Activated naive CD8-positive, alpha-beta T cell treated with anti-CD3 and anti-CD28 coated beads, Interleukin-2, amount 50 U/mL, for 24 hours (primary cell): Measurements from ENCODE around the gene CXorf38.
"Not testable (repeated sequence)": the region's sequence is repeated elsewhere in the genome, so short reads cannot be mapped to it uniquely, and the experiment has no call there.

Source experiments
- ATAC-seq: fragments of 150-1000 bp; cut with Tn5 transposase; one replicate; pipeline ENCODE4 v1.10.0; 2021
- DNase-seq: peaks from one replicate; pipeline ENCODE4 v3.0.0; 2021
- H3K27ac Mint-ChIP-seq: one replicate; pipeline ENCODE4 v1.8.0; 2021; ENCODE audit warnings: mild to moderate bottlenecking, mixed read lengths
- H3K27me3 Mint-ChIP-seq: one replicate; pipeline ENCODE4 v1.8.0; 2021; ENCODE audit warnings: mixed read lengths
- H3K36me3 Mint-ChIP-seq: one replicate; pipeline ENCODE4 v1.8.0; 2021; ENCODE audit warnings: low read depth, mixed read lengths
- H3K4me1 Mint-ChIP-seq: one replicate; pipeline ENCODE4 v1.8.0; 2021; ENCODE audit warnings: mixed read lengths
- H3K4me3 Mint-ChIP-seq: one replicate; pipeline ENCODE4 v1.8.0; 2021; ENCODE audit warnings: mild to moderate bottlenecking, moderate library complexity, mixed read lengths
- H3K9me3 Mint-ChIP-seq: one replicate; pipeline ENCODE4 v1.8.0; 2021; ENCODE audit warnings: mixed read lengths

Gene CXorf38

GRCh38 chrX:40607381-40607780 lies 40.0 kb downstream of the CXorf38 start:
- H3K27me3 Mint-ChIP-seq, result no peaks in the 10 kb centered on the region
- H3K4me3 Mint-ChIP-seq, result no peak overlapping the region
- no peak for DNase-seq
- H3K36me3 Mint-ChIP-seq, result peaks cover 8% of the 10 kb centered on the region
- no peaks in the 10 kb centered on the region for H3K4me1 Mint-ChIP-seq
- no peaks in the 10 kb centered on the region for H3K9me3 Mint-ChIP-seq
- no peak for ATAC-seq
- H3K27ac Mint-ChIP-seq, result no peak overlapping the region

GRCh38 chrX:40603446-40603845 lies 43.9 kb downstream of the CXorf38 start:
- Mint-ChIP-seq H3K27me3 (no peaks in the 10 kb centered on the region), H3K36me3 (peaks cover 28% of the 10 kb centered on the region), H3K9me3 (no peaks in the 10 kb centered on the region), H3K4me1 (no peaks in the 10 kb centered on the region), H3K27ac (no peak overlapping the region), H3K4me3 (no peak overlapping the region)
- ATAC-seq (no peak), DNase-seq (no peak)

DNA sequence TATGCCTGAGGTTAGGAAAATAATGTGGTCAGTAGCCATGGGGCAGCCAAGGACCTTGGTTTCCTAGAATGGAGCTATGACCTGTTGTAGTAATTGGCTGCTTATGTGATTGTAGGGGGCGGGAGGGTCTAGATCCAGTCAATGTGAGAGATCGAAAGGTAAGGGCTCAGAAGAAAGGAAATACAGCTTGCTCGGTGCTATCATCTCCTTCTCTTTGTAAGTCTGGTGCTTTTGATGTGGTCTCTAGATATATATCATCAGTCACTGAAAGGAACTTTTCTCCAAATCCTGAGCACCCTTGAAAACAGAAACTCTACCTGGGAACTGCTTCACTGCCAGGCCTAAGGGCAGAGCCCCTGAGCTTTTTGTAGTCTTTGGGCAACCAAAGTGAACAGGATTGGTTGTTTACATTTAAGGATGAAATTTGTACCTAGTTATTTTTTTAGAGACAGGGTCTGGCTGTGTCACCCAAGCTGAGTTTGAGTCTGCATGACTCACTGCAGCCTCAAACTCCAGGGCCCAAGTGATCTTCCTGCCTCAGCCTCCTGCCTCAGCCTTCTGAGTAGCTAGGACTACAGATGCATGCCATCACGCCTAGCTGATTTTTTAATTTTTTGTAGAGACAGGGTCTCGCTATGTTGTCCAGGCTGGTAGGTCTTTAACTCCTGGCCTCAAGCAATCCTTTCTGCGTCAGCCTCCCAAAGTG lies 57.6 kb downstream of the CXorf38 start:
- ATAC-seq, result peak; percentile 97
- Mint-ChIP-seq H3K4me1 (peaks cover 46% of the 10 kb centered on the region), H3K27ac (peak overlapping the region; percentile 68), H3K36me3 (peaks cover 21% of the 10 kb centered on the region)
- not testable (repeated sequence) for H3K4me3 Mint-ChIP-seq, H3K27me3 Mint-ChIP-seq, H3K9me3 Mint-ChIP-seq, DNase-seq

DNA sequence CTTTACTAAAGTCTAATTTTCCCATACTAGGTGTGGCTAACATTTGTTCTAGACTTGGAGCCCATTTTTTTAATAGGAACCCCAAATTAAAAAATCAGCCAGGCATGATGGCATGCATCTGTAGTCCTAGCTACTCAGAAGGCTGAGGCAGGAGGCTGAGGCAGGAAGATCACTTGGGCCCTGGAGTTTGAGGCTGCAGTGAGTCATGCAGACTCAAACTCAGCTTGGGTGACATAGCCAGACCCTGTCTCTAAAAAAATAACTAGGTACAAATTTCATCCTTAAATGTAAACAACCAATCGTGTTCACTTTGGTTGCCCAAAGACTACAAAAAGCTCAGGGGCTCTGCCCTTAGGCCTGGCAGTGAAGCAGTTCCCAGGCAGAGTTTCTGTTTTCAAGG lies 59.7 kb downstream of the CXorf38 start:
- not testable (repeated sequence) for H3K9me3 Mint-ChIP-seq, H3K27ac Mint-ChIP-seq, DNase-seq, H3K27me3 Mint-ChIP-seq, H3K4me3 Mint-ChIP-seq
- Mint-ChIP-seq H3K36me3 (peaks cover 14% of the 10 kb centered on the region), H3K4me1 (peaks cover 50% of the 10 kb centered on the region)
- ATAC-seq, result peak; percentile 21

DNA sequence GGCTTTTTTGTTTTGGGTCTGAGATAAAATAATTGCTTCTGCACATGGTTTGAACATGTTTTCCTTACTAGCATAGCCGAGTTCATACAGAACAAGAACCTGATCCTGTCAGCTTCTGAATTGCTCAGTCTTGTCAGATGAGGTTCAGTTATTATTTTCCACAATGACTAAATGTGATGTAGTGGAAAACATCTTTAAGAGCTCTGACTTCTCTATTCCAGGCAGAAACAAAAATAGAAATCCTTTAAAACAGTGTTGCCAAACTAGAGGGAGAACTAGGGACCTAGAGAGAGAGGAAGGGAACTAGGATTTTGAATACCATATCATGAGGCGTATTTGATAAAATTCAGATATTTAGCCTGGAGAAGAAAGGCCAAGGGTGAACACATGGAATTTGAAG lies 64.5 kb downstream of the CXorf38 start:
- peaks cover 43% of the 10 kb centered on the region for H3K4me1 Mint-ChIP-seq
- H3K27ac Mint-ChIP-seq, result peak overlapping the region; percentile 9
- ATAC-seq, result no peak
- no peak for DNase-seq
- no peaks in the 10 kb centered on the region for H3K9me3 Mint-ChIP-seq
- peaks cover 3% of the 10 kb centered on the region for H3K36me3 Mint-ChIP-seq
- peak overlapping the region; percentile 49 for H3K4me3 Mint-ChIP-seq
- no peaks in the 10 kb centered on the region for H3K27me3 Mint-ChIP-seq

DNA sequence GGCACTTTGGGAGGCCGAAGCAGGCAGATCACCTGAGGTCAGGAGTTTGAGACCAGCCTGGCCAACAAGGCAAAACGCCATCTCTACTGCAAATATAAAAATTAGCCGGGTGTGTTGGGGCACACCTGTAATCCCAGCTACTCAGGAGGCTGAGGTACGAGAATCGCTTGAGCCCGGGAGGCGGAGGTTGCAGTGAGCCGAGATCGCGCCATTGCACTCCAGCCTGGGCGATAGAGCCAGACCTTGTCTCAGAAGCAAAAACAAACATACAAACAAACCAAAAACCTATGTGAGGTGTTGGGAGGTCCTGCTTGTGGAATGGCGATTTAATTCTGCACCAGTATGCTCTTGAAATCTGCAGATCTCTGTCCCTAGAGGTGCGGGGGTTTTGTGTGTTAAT lies 65.2 kb downstream of the CXorf38 start:
- H3K27me3 Mint-ChIP-seq, H3K9me3 Mint-ChIP-seq, H3K36me3 Mint-ChIP-seq, H3K27ac Mint-ChIP-seq, ATAC-seq, DNase-seq: not testable (repeated sequence)
- Mint-ChIP-seq H3K4me1 (peaks cover 38% of the 10 kb centered on the region), H3K4me3 (peak overlapping the region; percentile 85)

- peak; percentile 14 for DNase-seq
- Mint-ChIP-seq H3K36me3 (peaks cover 3% of the 10 kb centered on the region), H3K9me3 (no peaks in the 10 kb centered on the region), H3K27ac (no peak overlapping the region), H3K4me1 (peaks cover 34% of the 10 kb centered on the region), H3K4me3 (peak overlapping the region; percentile 85), H3K27me3 (no peaks in the 10 kb centered on the region)
- ATAC-seq, result no peak
These were observed 65.9 kb downstream of the CXorf38 start for GRCh38 chrX:40581336-40581920.

DNA sequence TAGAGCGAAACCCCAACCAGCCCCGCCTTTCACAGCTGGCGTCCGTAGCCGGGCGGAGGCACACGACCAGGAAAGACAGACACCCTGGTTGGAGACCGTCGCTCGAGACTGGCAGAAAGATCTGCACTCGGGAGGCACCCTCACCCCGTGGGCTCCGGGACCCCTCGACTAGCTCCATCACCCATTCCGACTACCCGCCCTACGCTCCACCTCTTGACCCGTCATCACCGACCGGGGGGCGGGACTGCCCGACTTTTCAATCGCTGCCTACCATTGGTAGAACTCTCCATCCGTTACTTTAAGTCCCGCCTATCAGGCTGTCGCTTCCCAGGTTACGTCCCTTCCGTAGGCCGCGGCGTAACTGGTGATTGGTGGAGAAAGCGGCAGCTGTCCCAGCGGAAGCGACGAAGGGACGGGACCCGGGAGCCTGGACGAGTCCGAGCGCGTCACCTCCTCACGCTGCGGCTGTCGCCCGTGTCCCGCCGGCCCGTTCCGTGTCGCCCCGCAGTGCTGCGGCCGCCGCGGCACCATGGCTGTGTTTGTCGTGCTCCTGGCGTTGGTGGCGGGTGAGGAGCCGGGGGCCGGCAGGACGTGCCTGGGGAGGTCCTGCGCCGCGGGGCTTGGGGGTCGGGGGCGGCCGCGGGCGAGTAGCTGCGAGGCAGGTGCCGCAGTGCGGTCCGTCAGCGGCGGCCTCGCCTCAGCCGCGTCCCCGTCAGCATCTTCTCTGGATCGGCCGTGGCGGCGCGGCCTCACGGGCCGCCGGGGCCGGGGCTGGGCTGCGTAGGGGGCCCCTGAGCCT lies 66.6 kb downstream of the CXorf38 start, which contains the start of gene ATP6AP2:
ATP6AP2 (plus strand) TSS at position 434 of the 799 bp plus-strand sequence; CDS start at position 530, 96 bp downstream.
- H3K4me3 Mint-ChIP-seq, result peak within 1 kb of the TSS; percentile 85
- ATAC-seq (peak; percentile 97), DNase-seq (peak; percentile 85)

DNA sequence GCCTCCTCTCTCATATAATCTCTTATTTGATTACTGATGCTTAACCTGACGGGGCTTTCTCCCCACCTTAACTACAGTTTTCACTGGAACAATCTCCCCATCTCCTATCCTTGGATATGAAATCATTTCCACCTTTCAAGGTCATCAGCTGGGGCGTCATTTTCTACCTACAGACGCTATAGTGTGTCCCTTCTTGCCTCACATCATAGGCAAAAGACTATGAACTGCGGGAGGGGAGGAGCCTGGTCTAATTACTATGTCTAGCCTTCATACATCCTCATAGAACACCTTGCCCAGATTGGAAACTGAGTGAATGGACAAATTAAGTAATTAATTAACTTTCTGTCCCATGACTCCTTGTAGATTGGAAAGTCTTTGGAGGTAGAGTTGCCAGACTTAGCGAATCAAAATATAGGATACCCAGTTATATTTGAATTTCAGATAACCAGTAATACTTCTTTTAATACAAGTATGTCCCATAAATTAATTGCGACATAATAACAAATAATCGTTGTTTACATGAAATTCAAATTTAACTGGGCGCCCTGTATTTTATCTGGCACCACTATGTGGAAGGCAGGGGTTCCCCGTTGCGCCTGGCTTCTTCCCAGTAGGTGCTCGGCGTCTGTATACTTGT lies 67.3 kb downstream of the CXorf38 start:
- peak; percentile 45 for ATAC-seq

More for the DNA sequence above, 66.6 kb downstream of the CXorf38 start, which contains the start of gene ATP6AP2:
- no peaks in the 10 kb centered on the region for H3K9me3 Mint-ChIP-seq
- H3K27ac Mint-ChIP-seq, result peak within 1 kb of the TSS; percentile 85
- no peaks in the 10 kb centered on the region for H3K27me3 Mint-ChIP-seq
- peaks cover 28% of the 10 kb centered on the region for H3K4me1 Mint-ChIP-seq
- H3K36me3 Mint-ChIP-seq, result peaks cover 3% of the 10 kb centered on the region

GRCh38 chrX:40579141-40579540 lies 68.2 kb downstream of the CXorf38 start:
- no peaks in the 10 kb centered on the region for H3K9me3 Mint-ChIP-seq
- no peak for ATAC-seq

More for the DNA sequence above, 67.3 kb downstream of the CXorf38 start:
- no peak for DNase-seq
- H3K27ac Mint-ChIP-seq, result peak overlapping the region; percentile 85
- peak overlapping the region; percentile 85 for H3K4me3 Mint-ChIP-seq
- H3K4me1 Mint-ChIP-seq, result peaks cover 25% of the 10 kb centered on the region
- no peaks in the 10 kb centered on the region for H3K27me3 Mint-ChIP-seq
- no peaks in the 10 kb centered on the region for H3K9me3 Mint-ChIP-seq
- H3K36me3 Mint-ChIP-seq, result no peaks in the 10 kb centered on the region

GRCh38 chrX:40578039-40578695 lies 69.2 kb downstream of the CXorf38 start:
- H3K9me3 Mint-ChIP-seq, result no peaks in the 10 kb centered on the region
- H3K4me1 Mint-ChIP-seq, result peaks cover 21% of the 10 kb centered on the region
- H3K27ac Mint-ChIP-seq, result no peak overlapping the region
- no peak overlapping the region for H3K4me3 Mint-ChIP-seq
- H3K36me3 Mint-ChIP-seq, result no peaks in the 10 kb centered on the region
- no peaks in the 10 kb centered on the region for H3K27me3 Mint-ChIP-seq
- ATAC-seq, result no peak
- no peak for DNase-seq

More at GRCh38 chrX:40579141-40579540, 68.2 kb downstream of the CXorf38 start:
- H3K4me3 Mint-ChIP-seq, result no peak overlapping the region
- no peaks in the 10 kb centered on the region for H3K36me3 Mint-ChIP-seq
- H3K4me1 Mint-ChIP-seq, result peaks cover 25% of the 10 kb centered on the region
- no peaks in the 10 kb centered on the region for H3K27me3 Mint-ChIP-seq
- no peak overlapping the region for H3K27ac Mint-ChIP-seq
- DNase-seq, result no peak
